ENCODE data around the gene MDM2. TPM values are rescaled to one million over a fixed set of nuclear protein-coding genes. Genes with fewer than 3 reads are reported as not detected.

Gene MDM2
- total RNA-seq, 4 donors from 2014 or later: 64.0 to 124 (median 85.0) TPM

DNA sequence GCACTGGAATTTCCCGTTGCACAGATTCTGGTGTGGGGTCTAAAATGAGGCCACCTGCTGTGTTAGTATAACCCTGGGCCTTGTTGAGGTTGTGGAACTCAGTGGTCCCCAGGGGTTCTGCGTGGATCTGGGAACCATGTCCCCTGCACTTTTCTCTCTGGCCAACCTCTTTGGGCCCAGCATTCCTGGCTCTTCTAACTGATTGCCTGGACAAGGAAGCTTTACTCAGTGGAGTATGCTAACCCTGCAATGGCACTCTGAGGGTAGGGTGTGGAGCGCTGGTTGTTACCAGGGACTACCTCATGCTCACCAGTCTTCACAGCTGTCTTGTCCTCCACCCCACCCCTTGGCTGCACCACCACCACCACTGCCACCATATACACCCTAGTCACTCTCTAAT lies 85.8 kb downstream of the MDM2 start:
- H3K4me1 ChIP-seq: no peaks in the 10 kb centered on the region
- no peak overlapping the region for H3K27ac ChIP-seq
- no peaks in the 10 kb centered on the region for H3K36me3 ChIP-seq
- no peak for TF ChIP-seq POLR2A (IDR thresholded peaks at IDR 0.05)
- TF ChIP-seq, protein P1, sequence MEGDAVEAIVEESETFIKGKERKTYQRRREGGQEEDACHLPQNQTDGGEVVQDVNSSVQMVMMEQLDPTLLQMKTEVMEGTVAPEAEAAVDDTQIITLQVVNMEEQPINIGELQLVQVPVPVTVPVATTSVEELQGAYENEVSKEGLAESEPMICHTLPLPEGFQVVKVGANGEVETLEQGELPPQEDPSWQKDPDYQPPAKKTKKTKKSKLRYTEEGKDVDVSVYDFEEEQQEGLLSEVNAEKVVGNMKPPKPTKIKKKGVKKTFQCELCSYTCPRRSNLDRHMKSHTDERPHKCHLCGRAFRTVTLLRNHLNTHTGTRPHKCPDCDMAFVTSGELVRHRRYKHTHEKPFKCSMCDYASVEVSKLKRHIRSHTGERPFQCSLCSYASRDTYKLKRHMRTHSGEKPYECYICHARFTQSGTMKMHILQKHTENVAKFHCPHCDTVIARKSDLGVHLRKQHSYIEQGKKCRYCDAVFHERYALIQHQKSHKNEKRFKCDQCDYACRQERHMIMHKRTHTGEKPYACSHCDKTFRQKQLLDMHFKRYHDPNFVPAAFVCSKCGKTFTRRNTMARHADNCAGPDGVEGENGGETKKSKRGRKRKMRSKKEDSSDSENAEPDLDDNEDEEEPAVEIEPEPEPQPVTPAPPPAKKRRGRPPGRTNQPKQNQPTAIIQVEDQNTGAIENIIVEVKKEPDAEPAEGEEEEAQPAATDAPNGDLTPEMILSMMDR (IDR thresholded peaks at IDR 0.05): no peak
- no peaks in the 10 kb centered on the region for H3K9me3 ChIP-seq
- H3K27me3 ChIP-seq: no peaks in the 10 kb centered on the region
- no peak for DNase-seq
- intact Hi-C loops (cut with DNase I; ENCODE audit: low total_unique reads): no loop called here
- no peak overlapping the region for H3K4me3 ChIP-seq

DNA sequence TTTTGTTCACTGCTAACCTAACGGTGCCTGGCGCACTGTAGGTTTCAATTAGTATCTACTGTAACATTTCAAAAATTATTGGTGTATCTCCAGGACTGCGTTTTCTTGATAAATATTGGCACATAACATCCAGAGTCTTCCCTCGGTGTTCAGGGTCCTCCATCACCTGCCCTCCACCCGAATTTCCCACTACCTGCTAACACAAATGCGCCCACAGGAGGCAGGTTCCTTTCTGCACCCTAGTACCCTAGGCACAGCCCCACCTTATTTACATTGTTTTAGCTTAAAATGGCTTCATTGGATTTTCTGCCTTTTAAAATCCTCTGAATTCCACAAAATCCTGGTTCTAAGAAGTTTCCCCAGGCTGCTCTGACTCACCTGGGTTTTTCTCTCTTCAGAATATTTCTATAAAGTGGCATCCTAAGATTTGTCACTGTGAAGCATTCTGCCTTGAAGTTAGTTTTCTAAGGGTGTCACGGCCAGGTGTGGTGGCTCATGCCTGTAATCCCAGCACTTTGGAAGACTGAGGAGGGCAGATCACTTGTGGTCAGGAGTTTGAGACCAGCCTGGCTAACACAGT lies 86.4 kb downstream of the MDM2 start:
- TF ChIP-seq POLR2A (IDR thresholded peaks at IDR 0.05): no peak
- TF ChIP-seq, protein P1 (IDR thresholded peaks at IDR 0.05): no peak
- H3K36me3 ChIP-seq: no peaks in the 10 kb centered on the region
- intact Hi-C loops (cut with DNase I; ENCODE audit: low total_unique reads): no loop called here
- no peaks in the 10 kb centered on the region for H3K4me1 ChIP-seq
- no peaks in the 10 kb centered on the region for H3K27me3 ChIP-seq
- no peak for DNase-seq
- H3K9me3 ChIP-seq: no peaks in the 10 kb centered on the region
- no peak overlapping the region for H3K4me3 ChIP-seq
- no peak overlapping the region for H3K27ac ChIP-seq

DNA sequence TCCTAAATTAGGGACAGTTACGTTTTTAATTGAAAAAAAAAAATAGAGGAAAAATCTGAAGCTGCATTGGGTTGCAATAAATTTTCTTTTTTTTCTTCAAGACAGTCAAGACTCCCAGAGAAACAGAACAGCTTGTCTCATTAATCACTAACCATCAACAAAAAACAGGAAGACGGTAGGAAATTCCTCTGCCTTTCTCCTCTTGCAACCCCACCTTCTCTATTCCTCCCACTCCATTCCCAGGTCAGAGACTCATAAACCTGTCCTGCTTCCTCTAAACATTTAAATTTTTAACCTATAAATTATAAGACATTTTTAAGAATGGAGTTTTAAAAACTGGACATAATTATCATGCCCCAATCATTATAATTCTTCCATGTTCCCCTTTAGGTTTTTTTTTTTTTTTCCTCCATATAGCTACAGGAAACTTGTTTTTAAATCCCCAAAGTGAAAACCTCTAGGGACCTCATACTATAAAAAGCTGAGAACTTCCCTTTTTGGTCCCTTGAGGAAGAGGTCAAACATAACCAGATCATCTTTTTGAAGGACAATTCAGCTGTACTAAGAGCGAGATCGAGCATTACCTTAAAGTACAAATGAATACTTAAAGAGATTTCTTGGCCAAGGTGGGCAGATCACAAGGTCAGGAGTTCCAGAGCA lies 89.0 kb downstream of the MDM2 start:
- Histone ChIP-seq H3K9me3 (no peaks in the 10 kb centered on the region), H3K4me3 (no peak overlapping the region), H3K36me3 (no peaks in the 10 kb centered on the region), H3K27ac (no peak overlapping the region), H3K4me1 (no peaks in the 10 kb centered on the region), H3K27me3 (no peaks in the 10 kb centered on the region)
- TF ChIP-seq, protein P1 (IDR thresholded peaks at IDR 0.05): no peak
- TF ChIP-seq POLR2A (IDR thresholded peaks at IDR 0.05): no peak
- no peak for DNase-seq
- intact Hi-C loops (cut with DNase I; ENCODE audit: low total_unique reads): no loop called here

DNA sequence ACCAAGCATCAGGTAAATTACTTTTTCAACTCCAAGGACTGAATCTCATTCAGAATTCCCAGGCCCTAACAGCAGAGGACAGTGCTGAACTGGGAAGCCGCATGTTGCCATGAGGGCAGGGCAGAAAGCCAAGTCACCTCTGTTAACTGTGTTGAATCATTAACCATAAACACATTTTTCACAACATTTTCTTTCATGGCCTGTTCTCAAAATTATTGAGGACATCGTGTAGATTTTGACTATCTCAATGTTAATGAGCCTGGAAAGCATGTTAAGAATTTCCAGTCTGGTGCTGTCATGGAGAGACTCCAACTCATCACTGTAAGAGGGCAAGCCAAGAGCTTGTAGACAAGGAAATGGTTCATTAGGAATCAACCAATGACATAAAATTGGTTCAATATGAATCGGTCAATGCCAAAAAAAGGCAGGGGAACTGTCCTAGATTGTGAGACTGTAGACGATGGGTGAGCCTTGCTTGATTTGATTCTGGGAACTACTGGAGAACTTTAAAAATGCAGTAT lies 91.3 kb downstream of the MDM2 start:
- DNase-seq: no peak
- no peaks in the 10 kb centered on the region for H3K4me1 ChIP-seq
- H3K27me3 ChIP-seq: no peaks in the 10 kb centered on the region
- H3K9me3 ChIP-seq: no peaks in the 10 kb centered on the region
- no peak overlapping the region for H3K27ac ChIP-seq
- no peak for TF ChIP-seq POLR2A (IDR thresholded peaks at IDR 0.05)
- TF ChIP-seq, protein P1 (IDR thresholded peaks at IDR 0.05): no peak
- intact Hi-C loops (cut with DNase I; ENCODE audit: low total_unique reads): no loop called here
- no peaks in the 10 kb centered on the region for H3K36me3 ChIP-seq
- no peak overlapping the region for H3K4me3 ChIP-seq

DNA sequence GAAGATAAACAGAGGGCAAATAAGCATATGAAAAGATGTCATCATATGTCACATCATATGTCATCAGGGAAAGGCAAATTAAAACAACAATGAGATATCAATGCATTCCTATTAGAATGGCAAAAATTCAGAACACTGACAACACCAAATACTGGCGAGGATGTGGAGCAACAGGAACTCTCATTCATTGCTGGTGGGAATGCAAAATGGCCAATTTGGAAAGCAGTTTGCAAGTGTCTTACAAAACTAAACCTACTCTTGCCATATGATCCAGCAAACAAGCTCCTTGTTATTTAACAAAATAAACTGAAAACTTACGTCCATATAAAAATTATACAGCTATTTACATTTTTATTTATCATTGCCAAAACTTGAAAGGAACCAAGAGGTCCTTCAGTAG lies 92.3 kb downstream of the MDM2 start:
- intact Hi-C loops (cut with DNase I; ENCODE audit: low total_unique reads): no loop called here
- H3K4me1 ChIP-seq: no peaks in the 10 kb centered on the region
- TF ChIP-seq, protein P1 (IDR thresholded peaks at IDR 0.05): no peak
- TF ChIP-seq POLR2A (IDR thresholded peaks at IDR 0.05): no peak
- no peaks in the 10 kb centered on the region for H3K9me3 ChIP-seq
- H3K4me3 ChIP-seq: no peak overlapping the region
- H3K27ac ChIP-seq: no peak overlapping the region
- H3K27me3 ChIP-seq: no peaks in the 10 kb centered on the region
- H3K36me3 ChIP-seq: no peaks in the 10 kb centered on the region
- no peak for DNase-seq

Data from uterus (tissue), 4 donors.